GM06990 (cell line): Measurements from ENCODE around the gene CCL4.

Source experiments
- DNase-seq: peaks from one replicate; pipeline ENCODE4 v3.0.0-alpha.2; 2011; ENCODE audit not compliant: insufficient read length; ENCODE audit errors: extremely low read depth
- H3K27me3 ChIP-seq: replicated peaks from 2 replicates; pipeline ENCODE4 v1.6.0; 2011; ENCODE audit warnings: low read length; ENCODE audit not compliant: control insufficient read depth, insufficient read depth
- H3K36me3 ChIP-seq: 2 replicates; pipeline ENCODE4 v1.5.1; 2011; ENCODE audit warnings: low read length; ENCODE audit not compliant: control insufficient read depth, insufficient read depth
- H3K4me3 ChIP-seq: replicated peaks from 2 replicates; pipeline ENCODE4 v1.5.1; 2011; ENCODE audit warnings: low read depth, mild to moderate bottlenecking, control low read depth, low read length
- TF ChIP-seq, protein P1 (sequence below): IDR thresholded peaks from 2 replicates; pipeline ENCODE4 v1.5.1; 2011; ENCODE audit warnings: low read length, control low read depth, mild to moderate bottlenecking, inconsistent platforms; ENCODE audit not compliant: insufficient read depth, poor library complexity, severe bottlenecking

Gene CCL4

DNA sequence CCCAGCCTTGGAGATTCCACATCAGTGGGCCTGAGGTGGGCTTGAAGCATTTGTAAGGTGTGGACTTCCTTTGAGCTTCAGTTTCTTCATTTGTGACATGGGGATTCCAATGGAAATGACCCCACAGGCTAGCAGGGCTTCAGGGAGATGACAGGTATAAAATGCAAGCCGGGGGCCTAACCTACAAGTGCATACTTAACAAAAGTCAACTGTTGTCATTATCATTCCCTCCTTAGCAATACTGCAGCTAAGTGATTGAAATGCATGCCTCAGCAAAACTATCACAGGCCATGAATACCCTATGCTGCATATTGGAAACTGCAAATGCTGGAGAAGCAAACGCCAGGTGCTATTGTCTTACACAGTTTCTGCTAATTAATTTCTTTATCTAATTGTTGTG, 19.8 kb downstream of the CCL4 start:
- no peaks in the 10 kb centered on the region for H3K27me3 ChIP-seq
- no peak overlapping the region for H3K4me3 ChIP-seq
- TF ChIP-seq, protein P1, sequence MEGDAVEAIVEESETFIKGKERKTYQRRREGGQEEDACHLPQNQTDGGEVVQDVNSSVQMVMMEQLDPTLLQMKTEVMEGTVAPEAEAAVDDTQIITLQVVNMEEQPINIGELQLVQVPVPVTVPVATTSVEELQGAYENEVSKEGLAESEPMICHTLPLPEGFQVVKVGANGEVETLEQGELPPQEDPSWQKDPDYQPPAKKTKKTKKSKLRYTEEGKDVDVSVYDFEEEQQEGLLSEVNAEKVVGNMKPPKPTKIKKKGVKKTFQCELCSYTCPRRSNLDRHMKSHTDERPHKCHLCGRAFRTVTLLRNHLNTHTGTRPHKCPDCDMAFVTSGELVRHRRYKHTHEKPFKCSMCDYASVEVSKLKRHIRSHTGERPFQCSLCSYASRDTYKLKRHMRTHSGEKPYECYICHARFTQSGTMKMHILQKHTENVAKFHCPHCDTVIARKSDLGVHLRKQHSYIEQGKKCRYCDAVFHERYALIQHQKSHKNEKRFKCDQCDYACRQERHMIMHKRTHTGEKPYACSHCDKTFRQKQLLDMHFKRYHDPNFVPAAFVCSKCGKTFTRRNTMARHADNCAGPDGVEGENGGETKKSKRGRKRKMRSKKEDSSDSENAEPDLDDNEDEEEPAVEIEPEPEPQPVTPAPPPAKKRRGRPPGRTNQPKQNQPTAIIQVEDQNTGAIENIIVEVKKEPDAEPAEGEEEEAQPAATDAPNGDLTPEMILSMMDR: no peak
- no peaks in the 10 kb centered on the region for H3K36me3 ChIP-seq
- no peak for DNase-seq

DNA sequence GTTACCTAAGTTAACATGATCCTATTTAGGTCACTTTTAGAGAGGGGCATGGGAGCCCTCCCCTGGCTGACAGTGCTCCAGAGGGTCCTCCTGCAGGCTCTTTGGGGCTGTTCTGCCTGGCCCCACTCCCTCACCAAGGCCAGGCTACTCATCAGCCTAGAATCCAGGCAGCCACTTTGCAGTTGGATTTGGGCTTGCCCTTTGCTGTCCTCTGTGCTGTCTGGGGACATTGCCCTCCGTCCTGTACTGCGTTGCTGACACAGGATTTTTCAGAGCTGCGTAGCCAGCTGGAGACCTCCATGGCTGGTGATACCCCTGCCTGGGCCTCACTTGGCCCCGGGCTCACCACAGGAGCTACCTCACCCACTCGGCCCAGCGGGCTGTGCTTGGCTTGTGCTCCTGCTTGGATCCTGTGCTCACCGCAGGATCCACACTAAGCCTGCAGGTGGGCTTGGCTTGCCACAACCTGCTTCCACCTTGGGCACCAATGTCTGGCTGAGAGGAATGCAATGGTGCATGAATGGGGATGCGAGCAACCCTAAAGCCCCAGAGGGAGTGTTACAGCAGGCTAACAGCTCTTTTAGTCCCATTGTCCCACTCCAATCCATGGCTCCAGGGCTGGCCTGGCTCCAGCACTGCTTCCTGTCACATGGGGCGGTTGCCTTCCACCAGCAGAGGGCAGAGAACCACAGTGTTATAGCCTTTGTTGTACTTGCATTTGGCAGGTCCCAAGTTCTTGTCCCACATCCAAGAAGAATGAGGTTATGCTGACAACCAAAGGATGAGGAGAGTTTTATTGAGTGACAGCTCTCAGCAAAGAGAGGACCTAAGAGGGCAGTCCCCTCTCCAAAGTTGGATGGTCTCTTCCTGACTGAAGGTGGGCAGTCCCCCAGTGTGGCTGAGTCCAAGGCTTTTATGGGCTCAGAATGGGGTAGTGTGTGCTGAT, 21.5 kb downstream of the CCL4 start:
- DNase-seq: no peak
- Histone ChIP-seq H3K27me3 (no peaks in the 10 kb centered on the region), H3K4me3 (no peak overlapping the region), H3K36me3 (no peaks in the 10 kb centered on the region)
- TF ChIP-seq, protein P1: no peak

DNA sequence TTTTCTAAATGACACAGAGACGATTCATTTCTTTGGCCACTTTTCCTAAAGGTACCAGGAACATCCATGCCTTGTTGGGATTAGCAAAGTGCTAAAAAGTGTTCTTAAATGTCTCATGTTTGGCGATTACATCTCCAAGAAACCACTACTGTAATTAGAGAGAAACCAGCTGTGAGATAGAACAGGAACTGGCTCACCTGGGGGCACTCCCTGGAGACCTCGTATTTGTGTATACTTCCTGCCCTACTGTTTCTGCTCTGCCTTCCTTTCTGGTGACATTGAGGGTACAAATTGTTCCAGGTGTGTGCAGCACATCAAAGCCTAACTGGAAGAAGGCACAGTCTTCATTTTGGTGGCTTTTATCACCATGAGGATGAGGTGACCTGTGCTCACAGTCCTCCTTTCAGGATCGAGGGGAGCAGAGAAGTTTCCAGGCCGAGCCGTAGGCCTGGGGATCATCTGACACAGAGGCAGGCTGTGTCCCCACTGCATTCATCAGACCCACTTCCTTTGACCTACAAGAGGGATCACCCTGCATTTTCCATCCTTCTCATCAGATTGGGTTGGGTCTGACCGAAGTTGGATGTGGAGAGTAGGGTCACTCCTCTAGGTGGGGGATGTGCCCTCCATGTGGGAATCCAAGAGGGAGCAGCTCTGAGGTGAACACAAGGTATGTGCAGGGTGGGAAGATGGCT, 23.7 kb downstream of the CCL4 start:
- peak; percentile 61 for DNase-seq
- TF ChIP-seq, protein P1: no peak
- no peaks in the 10 kb centered on the region for H3K27me3 ChIP-seq
- peak overlapping the region; percentile 16 for H3K4me3 ChIP-seq
- no peaks in the 10 kb centered on the region for H3K36me3 ChIP-seq

DNA sequence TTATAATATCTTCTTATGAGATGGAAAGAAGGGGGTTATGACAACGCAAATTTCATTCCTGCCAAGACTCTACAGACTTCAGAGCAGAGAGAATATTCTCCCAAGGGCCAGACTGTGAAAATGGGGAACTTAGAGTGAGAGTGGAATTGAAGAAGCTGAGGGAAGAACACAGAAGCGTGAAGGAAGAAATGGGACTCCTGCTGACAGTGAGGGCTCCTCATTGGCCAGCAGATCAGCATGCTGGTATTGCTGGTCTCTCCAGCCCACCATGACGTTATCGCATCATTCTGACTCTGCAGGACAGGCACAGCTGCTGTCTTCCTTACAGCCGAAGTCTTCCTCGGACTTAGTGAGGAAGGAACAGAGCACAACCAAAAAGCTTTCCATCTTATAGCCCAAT, 24.3 kb downstream of the CCL4 start:
- no peaks in the 10 kb centered on the region for H3K36me3 ChIP-seq
- DNase-seq: no peak
- no peak overlapping the region for H3K4me3 ChIP-seq
- TF ChIP-seq, protein P1: no peak
- no peaks in the 10 kb centered on the region for H3K27me3 ChIP-seq

DNA sequence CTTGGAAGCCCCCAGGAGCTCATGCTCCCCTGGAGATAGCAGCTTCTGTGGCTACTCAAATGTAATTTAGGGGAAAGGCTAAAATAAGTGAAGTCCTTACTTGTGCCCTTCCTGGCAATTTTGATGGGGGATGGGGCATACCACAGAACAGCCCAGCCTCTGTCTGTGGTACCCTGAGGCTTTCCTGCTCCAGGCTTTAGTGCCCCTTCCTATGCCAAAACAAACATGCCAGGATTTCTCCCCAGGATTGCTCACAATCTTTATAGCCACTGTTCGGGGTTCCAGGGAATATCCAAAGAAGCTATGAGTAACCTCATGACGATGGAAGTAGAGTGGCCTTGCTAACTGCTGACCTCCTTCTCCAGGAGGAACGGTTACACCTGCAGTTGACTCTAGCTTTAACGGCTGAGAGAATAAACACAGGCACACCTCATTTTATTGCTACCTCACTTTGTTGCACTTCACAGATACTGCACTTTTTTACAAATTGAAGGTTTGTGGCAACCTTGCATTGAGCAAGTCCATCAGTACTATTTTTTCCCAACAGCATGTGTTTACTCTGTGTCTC, 24.9 kb downstream of the CCL4 start:
- no peaks in the 10 kb centered on the region for H3K27me3 ChIP-seq
- DNase-seq: no peak
- no peak overlapping the region for H3K4me3 ChIP-seq
- TF ChIP-seq, protein P1: no peak
- H3K36me3 ChIP-seq: no peaks in the 10 kb centered on the region
